ENCODE data around the gene CERS6.

Gene CERS6

GRCh38 chr2:168801471-168801870 is 345.4 kb downstream of the CERS6 start:
- no peak for TF ChIP-seq CTCF (conservative IDR thresholded peaks at IDR 0.05; ENCODE audit: low read depth, low read length)
- H3K4me3 ChIP-seq (ENCODE audit: low read length) = no peak overlapping the region
- DNase-seq (ENCODE audit: low read depth) = no peak

- DNase-seq (ENCODE audit: low read depth) = no peak
- no peak for TF ChIP-seq CTCF (conservative IDR thresholded peaks at IDR 0.05; ENCODE audit: low read depth, low read length)
Observed at GRCh38 chr2:168801961-168802858, 346.1 kb downstream of the CERS6 start, which contains the start of gene NOSTRIN. Gene NOSTRIN (plus strand): TSS chr2:168802637. CDS start chr2:168802647, 10 bp downstream.

GRCh38 chr2:168802859-168803725 is 347.0 kb downstream of the CERS6 start:
- H3K4me3 ChIP-seq (ENCODE audit: low read length) = no peak overlapping the region
- TF ChIP-seq CTCF (conservative IDR thresholded peaks at IDR 0.05; ENCODE audit: low read depth, low read length) = no peak
- no peak for DNase-seq (ENCODE audit: low read depth)

More at GRCh38 chr2:168801961-168802858, 346.1 kb downstream of the CERS6 start, which contains the start of gene NOSTRIN:
- no peak within 1 kb of the TSS for H3K4me3 ChIP-seq (ENCODE audit: low read length)

GRCh38 chr2:168804214-168804613 is 348.1 kb downstream of the CERS6 start:
- TF ChIP-seq CTCF (conservative IDR thresholded peaks at IDR 0.05; ENCODE audit: low read depth, low read length) = no peak
- DNase-seq (ENCODE audit: low read depth) = no peak
- H3K4me3 ChIP-seq (ENCODE audit: low read length) = no peak overlapping the region

GRCh38 chr2:168805615-168806014 is 349.5 kb downstream of the CERS6 start:
- no peak overlapping the region for H3K4me3 ChIP-seq (ENCODE audit: low read length)
- no peak for DNase-seq (ENCODE audit: low read depth)
- TF ChIP-seq CTCF (conservative IDR thresholded peaks at IDR 0.05; ENCODE audit: low read depth, low read length) = no peak

GRCh38 chr2:168809537-168809936 is 353.5 kb downstream of the CERS6 start:
- no peak for TF ChIP-seq CTCF (conservative IDR thresholded peaks at IDR 0.05; ENCODE audit: low read depth, low read length)
- H3K4me3 ChIP-seq (ENCODE audit: low read length) = no peak overlapping the region
- DNase-seq (ENCODE audit: low read depth) = no peak
